Measurements from ENCODE around the gene DYRK1A.

Gene DYRK1A

GRCh38 chr21:37432710-37433455 lies 66.3 kb downstream of the DYRK1A start:
- H3K9ac ChIP-seq: no peak overlapping the region
- H4K20me1 ChIP-seq: peaks cover 8 to 99% (median 61%) of the 10 kb centered on the region in 11 experiments; a peak in 19 of 22 replicates
- H3K9me3 ChIP-seq (replicated peaks in 1 of 11): peaks cover 0 to 57% (median 29%) of the 10 kb centered on the region in 11 experiments; a peak in 17 of 22 replicates

GRCh38 chr21:37433456-37433840 lies 66.9 kb downstream of the DYRK1A start:
- peaks cover 8 to 99% (median 64%) of the 10 kb centered on the region in 11 experiments; a peak in 19 of 22 replicates for H4K20me1 ChIP-seq
- peaks cover 0 to 8% (median 0%) of the 10 kb centered on the region in 10 experiments; a peak in 1 of 20 replicates for H3K4me1 ChIP-seq
- H3K36me3 ChIP-seq: peaks cover 47 to 94% (median 79%) of the 10 kb centered on the region in 11 experiments
- no peaks in the 10 kb centered on the region for H3K27me3 ChIP-seq
- H3K27ac ChIP-seq: no peak overlapping the region
- H3K9ac ChIP-seq: no peak overlapping the region
- no peak for TF ChIP-seq Cebpa-rat (IDR thresholded peaks at IDR 0.05)
- H3K4me2 ChIP-seq: no peak overlapping the region
- H3K9me3 ChIP-seq (replicated peaks in 1 of 11): peaks cover 0 to 58% (median 35%) of the 10 kb centered on the region in 11 experiments; a peak in 17 of 22 replicates
- H3K4me3 ChIP-seq: no peak overlapping the region

More at GRCh38 chr21:37432710-37433455, 66.3 kb downstream of the DYRK1A start:
- Histone ChIP-seq H3K4me2 (no peak overlapping the region), H3K27me3 (no peaks in the 10 kb centered on the region), H3K27ac (no peak overlapping the region), H3K4me1 (peaks cover 0 to 8% (median 0%) of the 10 kb centered on the region in 10 experiments; a peak in 1 of 20 replicates), H3K36me3 (peaks cover 53 to 94% (median 80%) of the 10 kb centered on the region in 11 experiments), H3K4me3 (no peak overlapping the region)
- no peak for TF ChIP-seq Cebpa-rat (IDR thresholded peaks at IDR 0.05)

- Histone ChIP-seq H3K36me3 (peaks cover 38 to 90% (median 72%) of the 10 kb centered on the region in 11 experiments), H3K4me1 (peaks cover 0 to 8% (median 0%) of the 10 kb centered on the region in 10 experiments; a peak in 1 of 20 replicates), H3K27ac (no peak overlapping the region), H3K9ac (no peak overlapping the region), H3K9me3 (replicated peaks in 1 of 11) (peaks cover 0 to 65% (median 43%) of the 10 kb centered on the region in 11 experiments; a peak in 20 of 22 replicates), H3K4me2 (no peak overlapping the region), H3K27me3 (no peaks in the 10 kb centered on the region), H3K4me3 (no peak overlapping the region), H4K20me1 (peaks cover 8 to 99% (median 64%) of the 10 kb centered on the region in 11 experiments; a peak in 18 of 22 replicates)
- TF ChIP-seq Cebpa-rat (IDR thresholded peaks at IDR 0.05): no peak
These were observed 68.5 kb downstream of the DYRK1A start for GRCh38 chr21:37435120-37435519.

- Histone ChIP-seq H3K9ac (no peak overlapping the region; a peak in 1 of 22 replicates), H4K20me1 (peaks cover 5 to 99% (median 64%) of the 10 kb centered on the region in 11 experiments; a peak in 18 of 22 replicates), H3K36me3 (peaks cover 32 to 90% (median 66%) of the 10 kb centered on the region in 11 experiments), H3K4me3 (no peak overlapping the region), H3K4me2 (no peak overlapping the region), H3K27me3 (no peaks in the 10 kb centered on the region), H3K9me3 (replicated peaks in 1 of 11) (peaks cover 0 to 71% (median 44%) of the 10 kb centered on the region in 11 experiments; a peak in 20 of 22 replicates), H3K27ac (no peak overlapping the region), H3K4me1 (peaks cover 0 to 8% (median 0%) of the 10 kb centered on the region in 10 experiments; a peak in 1 of 20 replicates)
- TF ChIP-seq Cebpa-rat (IDR thresholded peaks at IDR 0.05): no peak
These were observed 69.1 kb downstream of the DYRK1A start for GRCh38 chr21:37435711-37436110.

- peaks cover 0 to 8% (median 0%) of the 10 kb centered on the region in 10 experiments; a peak in 1 of 20 replicates for H3K4me1 ChIP-seq
- H3K36me3 ChIP-seq: peaks cover 28 to 90% (median 62%) of the 10 kb centered on the region in 11 experiments
- no peak for TF ChIP-seq Cebpa-rat (IDR thresholded peaks at IDR 0.05)
- H3K4me2 ChIP-seq: no peak overlapping the region
- no peaks in the 10 kb centered on the region for H3K27me3 ChIP-seq
- H4K20me1 ChIP-seq: peaks cover 2 to 99% (median 63%) of the 10 kb centered on the region in 11 experiments; a peak in 18 of 22 replicates
- H3K27ac ChIP-seq: no peak overlapping the region
- no peak overlapping the region; a peak in 1 of 22 replicates for H3K9ac ChIP-seq
- no peak overlapping the region for H3K4me3 ChIP-seq
- H3K9me3 ChIP-seq (replicated peaks in 1 of 11): peaks cover 0 to 76% (median 47%) of the 10 kb centered on the region in 11 experiments; a peak in 20 of 22 replicates
These were observed 69.6 kb downstream of the DYRK1A start for GRCh38 chr21:37436174-37436573.

GRCh38 chr21:37437376-37438080 lies 71.0 kb downstream of the DYRK1A start:
- Histone ChIP-seq H4K20me1 (peaks cover 2 to 99% (median 68%) of the 10 kb centered on the region in 11 experiments; a peak in 19 of 22 replicates), H3K4me1 (peaks cover 0 to 8% (median 0%) of the 10 kb centered on the region in 10 experiments; a peak in 1 of 20 replicates), H3K9ac (no peak overlapping the region)

GRCh38 chr21:37443683-37444082 lies 77.1 kb downstream of the DYRK1A start:
- H3K27me3 ChIP-seq: no peaks in the 10 kb centered on the region
- peaks cover 0 to 36% (median 17%) of the 10 kb centered on the region in 10 experiments; a peak in 8 of 20 replicates for H3K4me1 ChIP-seq
- no peak overlapping the region for H3K27ac ChIP-seq
- no peak overlapping the region for H3K4me2 ChIP-seq
- peaks cover 20 to 69% (median 50%) of the 10 kb centered on the region in 11 experiments; a peak in 21 of 22 replicates for H3K36me3 ChIP-seq
- H3K9me3 ChIP-seq (replicated peaks in 1 of 11): peaks cover 0 to 26% (median 14%) of the 10 kb centered on the region in 11 experiments; a peak in 20 of 22 replicates
- H4K20me1 ChIP-seq: peaks cover 50 to 100% (median 93%) of the 10 kb centered on the region in 11 experiments; a peak in 21 of 22 replicates
- no peak for TF ChIP-seq Cebpa-rat (IDR thresholded peaks at IDR 0.05)
- H3K9ac ChIP-seq: no peak overlapping the region
- H3K4me3 ChIP-seq: no peak overlapping the region

More at GRCh38 chr21:37437376-37438080, 71.0 kb downstream of the DYRK1A start:
- Histone ChIP-seq H3K9me3 (replicated peaks in 1 of 11) (peaks cover 0 to 73% (median 47%) of the 10 kb centered on the region in 11 experiments; a peak in 20 of 22 replicates), H3K27me3 (no peaks in the 10 kb centered on the region), H3K4me2 (no peak overlapping the region), H3K27ac (no peak overlapping the region), H3K36me3 (peaks cover 19 to 86% (median 52%) of the 10 kb centered on the region in 11 experiments), H3K4me3 (no peak overlapping the region)
- TF ChIP-seq Cebpa-rat (IDR thresholded peaks at IDR 0.05): no peak

GRCh38 chr21:37445228-37445627 lies 78.7 kb downstream of the DYRK1A start:
- H3K27me3 ChIP-seq: no peaks in the 10 kb centered on the region
- no peak overlapping the region for H3K27ac ChIP-seq
- no peak overlapping the region for H3K4me3 ChIP-seq
- H3K9ac ChIP-seq: no peak overlapping the region
- H3K9me3 ChIP-seq (replicated peaks in 1 of 11): peaks cover 0 to 21% (median 6%) of the 10 kb centered on the region in 11 experiments; a peak in 11 of 22 replicates
- peaks cover 23 to 74% (median 55%) of the 10 kb centered on the region in 11 experiments for H3K36me3 ChIP-seq
- peaks cover 5 to 43% (median 22%) of the 10 kb centered on the region in 10 experiments; a peak in 16 of 20 replicates for H3K4me1 ChIP-seq
- H3K4me2 ChIP-seq: no peak overlapping the region
- TF ChIP-seq Cebpa-rat (IDR thresholded peaks at IDR 0.05): no peak
- peaks cover 59 to 100% (median 98%) of the 10 kb centered on the region in 11 experiments; a peak in 21 of 22 replicates for H4K20me1 ChIP-seq
